ENCODE measurements around the gene FBXO21. TPM values are rescaled to one million over a fixed set of nuclear protein-coding genes. Genes with fewer than 3 reads are reported as not detected.

FBXO21 gene
- total RNA-seq, 1 experiment from 2014 or later = 230 TPM

DNA sequence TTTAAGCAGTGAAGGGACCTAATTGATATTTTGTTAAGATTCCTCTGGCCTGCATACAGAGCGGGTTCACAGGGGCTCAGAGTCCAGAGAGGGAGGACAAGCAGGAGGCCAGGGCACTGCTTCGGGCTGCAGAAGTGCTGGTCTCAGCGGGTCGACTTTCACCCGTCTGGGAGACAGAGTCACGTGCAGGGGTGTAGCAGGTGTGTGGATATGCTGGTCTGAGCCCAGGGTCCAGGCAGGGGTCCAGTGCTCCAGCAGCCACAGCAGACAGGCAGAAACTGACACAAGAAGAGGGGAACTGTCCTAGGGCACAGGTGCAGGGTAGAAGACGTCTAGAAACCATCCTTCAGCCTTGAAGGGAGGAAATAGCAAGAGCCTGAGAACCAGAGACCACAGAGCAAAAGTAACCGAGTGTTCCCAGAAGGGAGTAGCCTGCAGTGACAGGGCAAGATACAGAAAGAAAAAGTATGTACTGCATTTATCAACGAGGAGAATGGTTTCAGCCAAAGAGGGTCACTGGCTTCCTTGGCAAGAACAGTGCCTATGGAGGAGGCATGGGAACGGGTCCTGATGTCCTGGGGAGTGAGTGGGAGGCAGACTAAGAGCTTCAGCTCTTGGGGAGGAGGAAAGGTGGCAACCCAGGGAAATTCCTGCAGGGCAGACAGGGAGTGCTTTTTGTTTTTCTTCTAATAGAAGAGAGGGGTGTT lies 28.7 kb downstream of the FBXO21 start:
- H3F3A ChIP-seq (ENCODE audit: low read length, unreplicated experiment) = no peaks in the 10 kb centered on the region
- H4K20me1 ChIP-seq (ENCODE audit: low read length) = no peaks in the 10 kb centered on the region
- no TSS peak for BruUV-seq (replicated peaks)
- no peaks in the 10 kb centered on the region for H3K79me2 ChIP-seq (ENCODE audit: low read length)
- ChIA-PET CTCF (no interaction called here), POLR2A (ENCODE audit: unreplicated experiment) (no interaction called here)
- no peaks in the 10 kb centered on the region for H3K9me3 ChIP-seq (ENCODE audit: low read length)
- H3K27me3 ChIP-seq (ENCODE audit: low read length) = no peaks in the 10 kb centered on the region
- no peak overlapping the region for H2AFZ ChIP-seq (ENCODE audit: low read length)
- intact Hi-C loops (cut with micrococcal nuclease) = no loop called here
- H3K36me3 ChIP-seq (ENCODE audit: low read depth, low read length) = peaks cover 68% of the 10 kb centered on the region
- no peak overlapping the region for H3K4me2 ChIP-seq (ENCODE audit: low read length)
- no peak for DNase-seq
- TF ChIP-seq EZH2 (IDR thresholded peaks at IDR 0.05; ENCODE audit: low read length, unreplicated experiment) = no peak
- TF ChIP-seq, protein P1, sequence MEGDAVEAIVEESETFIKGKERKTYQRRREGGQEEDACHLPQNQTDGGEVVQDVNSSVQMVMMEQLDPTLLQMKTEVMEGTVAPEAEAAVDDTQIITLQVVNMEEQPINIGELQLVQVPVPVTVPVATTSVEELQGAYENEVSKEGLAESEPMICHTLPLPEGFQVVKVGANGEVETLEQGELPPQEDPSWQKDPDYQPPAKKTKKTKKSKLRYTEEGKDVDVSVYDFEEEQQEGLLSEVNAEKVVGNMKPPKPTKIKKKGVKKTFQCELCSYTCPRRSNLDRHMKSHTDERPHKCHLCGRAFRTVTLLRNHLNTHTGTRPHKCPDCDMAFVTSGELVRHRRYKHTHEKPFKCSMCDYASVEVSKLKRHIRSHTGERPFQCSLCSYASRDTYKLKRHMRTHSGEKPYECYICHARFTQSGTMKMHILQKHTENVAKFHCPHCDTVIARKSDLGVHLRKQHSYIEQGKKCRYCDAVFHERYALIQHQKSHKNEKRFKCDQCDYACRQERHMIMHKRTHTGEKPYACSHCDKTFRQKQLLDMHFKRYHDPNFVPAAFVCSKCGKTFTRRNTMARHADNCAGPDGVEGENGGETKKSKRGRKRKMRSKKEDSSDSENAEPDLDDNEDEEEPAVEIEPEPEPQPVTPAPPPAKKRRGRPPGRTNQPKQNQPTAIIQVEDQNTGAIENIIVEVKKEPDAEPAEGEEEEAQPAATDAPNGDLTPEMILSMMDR (conservative IDR thresholded peaks at IDR 0.05; ENCODE audit: low read depth, low read length) = no peak
- no peak for TF ChIP-seq EZH2phosphoT487 (IDR thresholded peaks at IDR 0.05; ENCODE audit: borderline replicate concordance, low read length)
- no peak overlapping the region for H3K27ac ChIP-seq (ENCODE audit: low read length)
- no peak overlapping the region for H3K4me3 ChIP-seq (ENCODE audit: low read length)
- H3K4me1 ChIP-seq (ENCODE audit: insufficient read depth, low read length) = no peaks in the 10 kb centered on the region
- H3K9ac ChIP-seq (ENCODE audit: low read length) = no peak overlapping the region
- no peak for ATAC-seq
- H3K9me2 ChIP-seq (replicated peaks; ENCODE audit: low read length) = no peaks in the 10 kb centered on the region

- no peaks in the 10 kb centered on the region for H3K9me2 ChIP-seq (replicated peaks; ENCODE audit: low read length)
- H3K4me3 ChIP-seq (ENCODE audit: low read length) = no peak overlapping the region
- no peak for TF ChIP-seq EZH2 (IDR thresholded peaks at IDR 0.05; ENCODE audit: low read length, unreplicated experiment)
- no peak for TF ChIP-seq EZH2phosphoT487 (IDR thresholded peaks at IDR 0.05; ENCODE audit: borderline replicate concordance, low read length)
- TF ChIP-seq, protein P1 (conservative IDR thresholded peaks at IDR 0.05; ENCODE audit: low read depth, low read length) = no peak
- intact Hi-C loops (cut with micrococcal nuclease) = no loop called here
- H3K79me2 ChIP-seq (ENCODE audit: low read length) = no peaks in the 10 kb centered on the region
- DNase-seq (no peak), ATAC-seq (no peak)
- ChIA-PET CTCF (no interaction called here), POLR2A (ENCODE audit: unreplicated experiment) (no interaction called here)
- peaks cover 68% of the 10 kb centered on the region for H3K36me3 ChIP-seq (ENCODE audit: low read depth, low read length)
- H3F3A ChIP-seq (ENCODE audit: low read length, unreplicated experiment) = no peaks in the 10 kb centered on the region
- BruUV-seq (replicated peaks) = no TSS peak
- H3K4me2 ChIP-seq (ENCODE audit: low read length) = no peak overlapping the region
- no peaks in the 10 kb centered on the region for H4K20me1 ChIP-seq (ENCODE audit: low read length)
- H3K9me3 ChIP-seq (ENCODE audit: low read length) = no peaks in the 10 kb centered on the region
- H2AFZ ChIP-seq (ENCODE audit: low read length) = no peak overlapping the region
- H3K27ac ChIP-seq (ENCODE audit: low read length) = no peak overlapping the region
- no peak overlapping the region for H3K9ac ChIP-seq (ENCODE audit: low read length)
- no peaks in the 10 kb centered on the region for H3K27me3 ChIP-seq (ENCODE audit: low read length)
- H3K4me1 ChIP-seq (ENCODE audit: insufficient read depth, low read length) = no peaks in the 10 kb centered on the region
These were observed 30.6 kb downstream of the FBXO21 start for GRCh38 chr12:117159674-117160073.

DNA sequence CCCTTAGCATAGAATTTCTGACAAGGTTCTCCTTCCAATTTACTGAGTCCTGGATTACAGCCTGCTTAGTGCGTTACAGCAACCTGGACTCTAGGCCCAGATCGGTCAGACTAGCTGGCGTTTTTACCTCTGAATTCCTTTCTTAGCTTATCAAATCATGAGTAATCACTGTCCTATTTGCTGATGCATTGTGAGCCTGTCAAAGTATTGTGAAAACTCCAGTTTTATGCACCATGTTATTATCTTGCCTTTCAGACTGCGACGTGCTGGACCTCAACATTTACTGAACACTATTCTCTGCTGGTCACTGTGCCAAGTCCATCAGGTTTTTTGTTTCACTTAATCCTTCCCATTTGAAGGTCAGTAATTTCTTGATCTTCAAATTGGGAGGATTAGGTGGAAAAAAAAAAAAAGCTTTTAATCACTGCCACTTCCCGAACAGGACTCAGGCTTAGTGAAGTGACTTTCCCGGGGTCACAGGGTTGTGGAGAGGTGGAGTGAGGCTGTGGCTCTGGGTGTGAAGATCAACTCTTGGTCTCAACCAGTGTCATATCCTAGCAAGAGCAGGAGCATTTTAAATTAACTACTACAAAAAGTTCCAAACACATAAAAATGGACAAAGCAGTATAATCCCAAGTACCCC lies 31.2 kb downstream of the FBXO21 start:
- Histone ChIP-seq H3K9me2 (replicated peaks; ENCODE audit: low read length) (no peaks in the 10 kb centered on the region), H3K9me3 (ENCODE audit: low read length) (no peaks in the 10 kb centered on the region), H3K4me3 (ENCODE audit: low read length) (no peak overlapping the region), H3K27ac (ENCODE audit: low read length) (no peak overlapping the region), H3K4me1 (ENCODE audit: insufficient read depth, low read length) (no peaks in the 10 kb centered on the region), H3K79me2 (ENCODE audit: low read length) (no peaks in the 10 kb centered on the region), H4K20me1 (ENCODE audit: low read length) (no peaks in the 10 kb centered on the region), H3K9ac (ENCODE audit: low read length) (no peak overlapping the region), H3F3A (ENCODE audit: low read length, unreplicated experiment) (no peaks in the 10 kb centered on the region), H3K4me2 (ENCODE audit: low read length) (no peak overlapping the region), H3K36me3 (ENCODE audit: low read depth, low read length) (peaks cover 72% of the 10 kb centered on the region), H3K27me3 (ENCODE audit: low read length) (no peaks in the 10 kb centered on the region), H2AFZ (ENCODE audit: low read length) (no peak overlapping the region)
- DNase-seq (peak; percentile 14), ATAC-seq (no peak)
- ChIA-PET CTCF (no interaction called here), POLR2A (ENCODE audit: unreplicated experiment) (no interaction called here)
- no TSS peak for BruUV-seq (replicated peaks)
- intact Hi-C loops (cut with micrococcal nuclease) = no loop called here
- TF ChIP-seq EZH2 (IDR thresholded peaks at IDR 0.05; ENCODE audit: low read length, unreplicated experiment) (no peak), EZH2phosphoT487 (IDR thresholded peaks at IDR 0.05; ENCODE audit: borderline replicate concordance, low read length) (no peak)
- TF ChIP-seq, protein P1 (conservative IDR thresholded peaks at IDR 0.05; ENCODE audit: low read depth, low read length) = no peak
